GM12874 (cell line): ENCODE measurements around the gene C5orf58.

Source experiments
- TF ChIP-seq, protein P1 (sequence below): IDR thresholded peaks from 2 replicates; pipeline ENCODE4 v1.5.1; 2011; ENCODE audit warnings: low read depth, mild to moderate bottlenecking, control low read depth, low read length, moderate library complexity; ENCODE audit not compliant: insufficient read depth

C5orf58 gene

DNA sequence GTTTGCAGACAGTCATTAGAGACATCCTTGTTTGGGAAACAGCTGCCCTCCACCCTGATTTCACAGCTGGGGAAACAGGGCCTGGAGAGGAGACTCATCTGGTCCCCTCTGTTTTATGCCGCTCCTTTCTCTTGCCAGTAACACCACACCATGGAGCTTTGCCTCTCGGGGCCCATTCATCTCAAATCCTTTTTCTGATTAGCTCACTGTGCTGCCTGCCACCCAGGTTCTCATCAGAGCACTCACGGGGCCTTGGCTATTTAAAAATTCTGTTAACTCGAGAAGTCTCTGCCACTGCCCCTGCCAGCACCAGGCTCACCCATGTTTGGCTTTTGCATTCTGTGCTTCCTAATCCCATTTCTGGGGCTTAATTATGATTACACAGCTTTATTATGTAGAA, 36.8 kb upstream of the C5orf58 start:
- TF ChIP-seq, protein P1, sequence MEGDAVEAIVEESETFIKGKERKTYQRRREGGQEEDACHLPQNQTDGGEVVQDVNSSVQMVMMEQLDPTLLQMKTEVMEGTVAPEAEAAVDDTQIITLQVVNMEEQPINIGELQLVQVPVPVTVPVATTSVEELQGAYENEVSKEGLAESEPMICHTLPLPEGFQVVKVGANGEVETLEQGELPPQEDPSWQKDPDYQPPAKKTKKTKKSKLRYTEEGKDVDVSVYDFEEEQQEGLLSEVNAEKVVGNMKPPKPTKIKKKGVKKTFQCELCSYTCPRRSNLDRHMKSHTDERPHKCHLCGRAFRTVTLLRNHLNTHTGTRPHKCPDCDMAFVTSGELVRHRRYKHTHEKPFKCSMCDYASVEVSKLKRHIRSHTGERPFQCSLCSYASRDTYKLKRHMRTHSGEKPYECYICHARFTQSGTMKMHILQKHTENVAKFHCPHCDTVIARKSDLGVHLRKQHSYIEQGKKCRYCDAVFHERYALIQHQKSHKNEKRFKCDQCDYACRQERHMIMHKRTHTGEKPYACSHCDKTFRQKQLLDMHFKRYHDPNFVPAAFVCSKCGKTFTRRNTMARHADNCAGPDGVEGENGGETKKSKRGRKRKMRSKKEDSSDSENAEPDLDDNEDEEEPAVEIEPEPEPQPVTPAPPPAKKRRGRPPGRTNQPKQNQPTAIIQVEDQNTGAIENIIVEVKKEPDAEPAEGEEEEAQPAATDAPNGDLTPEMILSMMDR, result no peak

DNA sequence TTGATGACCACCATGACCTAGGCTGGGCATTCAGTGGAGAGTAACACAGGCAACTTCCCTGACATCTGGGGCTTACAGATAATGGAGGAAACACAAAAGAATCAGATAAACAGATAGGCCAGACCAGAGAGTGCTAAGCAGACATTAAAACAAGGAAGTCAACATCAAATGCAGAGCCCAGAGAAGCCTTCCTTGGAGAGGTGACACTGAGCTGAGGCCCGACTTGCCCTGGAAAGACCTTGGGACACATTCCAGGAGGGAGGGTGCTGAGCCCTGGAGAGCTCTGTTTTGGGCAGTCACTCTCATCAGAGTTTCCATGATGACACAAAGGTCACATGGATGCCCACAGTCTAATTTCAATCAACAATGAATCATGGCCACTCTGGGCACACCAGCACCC, 31.9 kb upstream of the C5orf58 start:
- TF ChIP-seq, protein P1, result no peak

DNA sequence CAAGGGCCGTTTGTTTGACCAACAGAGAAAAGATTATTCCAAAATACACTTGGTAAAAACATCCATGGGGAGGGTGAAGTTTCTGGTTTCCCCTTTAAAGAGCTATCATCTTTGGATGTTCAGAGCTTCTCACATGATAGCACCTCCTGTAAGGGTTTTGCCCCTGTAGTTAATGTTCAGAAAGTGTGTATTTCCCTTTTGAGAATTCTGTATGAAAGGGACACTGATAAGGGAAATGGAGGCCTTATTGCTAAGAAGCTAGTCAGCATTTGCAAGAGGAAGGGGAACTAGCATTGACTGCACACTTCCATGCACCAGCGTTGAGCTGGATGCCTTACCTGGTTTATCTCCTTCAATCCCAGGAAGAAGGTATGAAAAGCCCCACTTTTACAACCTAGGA, 31.5 kb upstream of the C5orf58 start:
- TF ChIP-seq, protein P1, result no peak

DNA sequence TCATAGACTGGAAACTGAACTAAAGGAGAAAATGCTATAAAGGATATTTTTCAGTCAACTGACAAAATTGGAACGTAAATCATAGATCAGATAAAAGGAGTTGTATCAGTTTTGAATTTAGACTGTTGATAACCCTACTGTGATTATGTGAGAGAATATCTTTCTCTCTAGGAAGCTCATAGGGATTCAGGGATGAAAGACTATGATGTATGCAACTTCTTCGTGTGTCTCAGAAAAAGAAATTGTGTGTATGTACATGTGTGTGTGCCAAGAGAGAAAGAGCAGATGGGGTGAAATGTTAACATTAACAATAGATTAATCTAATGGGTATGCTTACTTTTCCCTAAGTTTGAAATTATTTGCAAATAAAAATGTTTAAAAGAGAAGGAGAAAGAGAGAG, 30.7 kb upstream of the C5orf58 start:
- TF ChIP-seq, protein P1, result no peak

DNA sequence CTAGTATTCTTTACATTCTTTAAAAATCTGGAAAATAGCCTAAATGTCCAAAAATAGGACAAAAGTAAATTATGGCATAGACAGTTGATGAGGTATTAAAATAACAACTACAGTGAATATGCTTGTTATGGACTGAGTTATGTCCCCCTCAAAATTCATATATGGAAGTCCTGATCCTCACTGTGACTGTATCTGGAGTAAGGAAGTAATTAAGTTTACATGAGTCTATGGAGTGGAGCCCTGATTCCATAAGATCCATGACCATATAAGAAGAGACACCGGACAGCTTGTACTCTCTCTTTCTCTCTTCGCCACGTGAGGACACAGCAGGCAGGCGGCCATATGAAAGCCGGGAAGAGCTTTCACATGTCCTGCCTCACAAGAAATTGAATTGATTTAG, 28.6 kb upstream of the C5orf58 start:
- TF ChIP-seq, protein P1, result no peak

DNA sequence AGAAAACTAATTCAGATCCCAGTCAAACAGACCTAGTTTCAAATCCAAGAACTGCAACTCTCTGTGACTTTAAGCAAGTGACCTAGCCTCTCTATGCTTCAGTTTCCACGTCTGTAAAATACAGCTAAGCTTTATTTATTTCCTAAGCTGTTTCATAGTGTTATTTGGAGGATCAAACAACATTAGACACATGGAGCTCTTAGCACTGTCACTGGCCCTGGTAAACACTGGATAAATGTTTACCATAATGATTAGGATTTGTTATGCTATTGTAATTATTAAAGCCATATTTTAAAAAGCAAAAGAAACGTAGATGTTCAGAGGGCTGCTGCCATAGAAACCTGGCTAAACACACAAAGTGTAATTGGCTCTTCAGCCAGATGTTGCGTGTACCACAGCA, 26.6 kb upstream of the C5orf58 start:
- TF ChIP-seq, protein P1, result no peak

DNA sequence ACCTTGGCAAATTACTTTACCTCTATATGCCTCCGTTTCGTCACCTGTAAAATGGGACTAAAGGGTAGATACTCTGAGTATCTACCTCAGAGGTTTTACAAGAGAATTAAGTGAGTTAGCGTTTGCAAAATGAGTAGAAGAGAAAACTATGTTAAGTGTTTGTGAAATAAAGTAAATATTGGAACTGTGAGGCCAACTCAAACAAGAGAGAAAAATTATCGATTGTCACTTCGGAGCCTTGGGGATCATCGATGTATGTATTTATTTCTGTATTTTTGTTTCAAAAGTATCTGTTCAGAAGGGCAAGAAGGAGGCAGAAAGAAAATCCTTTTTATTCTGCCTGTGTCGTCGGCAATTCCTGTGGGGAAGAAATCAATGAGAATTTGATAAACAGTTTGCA, 25.8 kb upstream of the C5orf58 start:
- TF ChIP-seq, protein P1, result no peak
